Astrocyte (in vitro differentiated cells and primary cell): ENCODE results near the gene SMIM26.

Experiments used
- EZH2 ChIP-seq: IDR thresholded peaks from 2 replicates; pipeline ENCODE4 v1.6.1; 2012; ENCODE audit warnings: mild to moderate bottlenecking, low read length, inconsistent platforms; ENCODE audit not compliant: insufficient read depth
- TF ChIP-seq, protein P1 (sequence below): IDR thresholded peaks from 2 replicates; pipeline ENCODE4 v1.5.1; 2011; ENCODE audit warnings: low read depth, mild to moderate bottlenecking, inconsistent platforms, low read length, moderate library complexity; ENCODE audit not compliant: insufficient read depth

- TF ChIP-seq, protein P1, sequence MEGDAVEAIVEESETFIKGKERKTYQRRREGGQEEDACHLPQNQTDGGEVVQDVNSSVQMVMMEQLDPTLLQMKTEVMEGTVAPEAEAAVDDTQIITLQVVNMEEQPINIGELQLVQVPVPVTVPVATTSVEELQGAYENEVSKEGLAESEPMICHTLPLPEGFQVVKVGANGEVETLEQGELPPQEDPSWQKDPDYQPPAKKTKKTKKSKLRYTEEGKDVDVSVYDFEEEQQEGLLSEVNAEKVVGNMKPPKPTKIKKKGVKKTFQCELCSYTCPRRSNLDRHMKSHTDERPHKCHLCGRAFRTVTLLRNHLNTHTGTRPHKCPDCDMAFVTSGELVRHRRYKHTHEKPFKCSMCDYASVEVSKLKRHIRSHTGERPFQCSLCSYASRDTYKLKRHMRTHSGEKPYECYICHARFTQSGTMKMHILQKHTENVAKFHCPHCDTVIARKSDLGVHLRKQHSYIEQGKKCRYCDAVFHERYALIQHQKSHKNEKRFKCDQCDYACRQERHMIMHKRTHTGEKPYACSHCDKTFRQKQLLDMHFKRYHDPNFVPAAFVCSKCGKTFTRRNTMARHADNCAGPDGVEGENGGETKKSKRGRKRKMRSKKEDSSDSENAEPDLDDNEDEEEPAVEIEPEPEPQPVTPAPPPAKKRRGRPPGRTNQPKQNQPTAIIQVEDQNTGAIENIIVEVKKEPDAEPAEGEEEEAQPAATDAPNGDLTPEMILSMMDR = no peak
- no peak for TF ChIP-seq EZH2
Observed at GRCh38 chr20:18543216-18543615, 24.0 kb upstream of the SMIM26 start.
